Left ventricle myocardium superior (tissue), 1 donor: ENCODE measurements around the gene SNAP47. TPM values are rescaled to one million over a fixed set of nuclear protein-coding genes. Genes with fewer than 3 reads are reported as not detected.

Experiments used
- ATAC-seq: fragments of 200-7000 bp; cut with Tn5 transposase; one replicate; pipeline ENCODE4 v1.9.1; 2020; ENCODE audit warnings: mild to moderate bottlenecking, moderate library complexity
- DNase-seq: peaks from one replicate; pipeline ENCODE4 v3.0.0-alpha.2; 2020
- intact Hi-C: fragments of 100-400 bp; cut with micrococcal nuclease; formaldehyde crosslinking; loops from one replicate; pipeline ENCODE4 v1.11.0; 2022
- total RNA-seq: library from RNA; stranded (reverse); fragmentation: NEBNext Ultra II Directional; extraction: Animal tissue kit (Norgen Biotek cat#: 25700); gene quantifications from one replicate; pipeline ENCODE4 v1.2.1, GENCODE V29; 2021
- donor health status: DM: no; HTN: yes; CAD: no; lungs with severe emphysema.

SNAP47 gene
- total RNA-seq, 1 donor from 2014 or later = 36.4 TPM

DNA sequence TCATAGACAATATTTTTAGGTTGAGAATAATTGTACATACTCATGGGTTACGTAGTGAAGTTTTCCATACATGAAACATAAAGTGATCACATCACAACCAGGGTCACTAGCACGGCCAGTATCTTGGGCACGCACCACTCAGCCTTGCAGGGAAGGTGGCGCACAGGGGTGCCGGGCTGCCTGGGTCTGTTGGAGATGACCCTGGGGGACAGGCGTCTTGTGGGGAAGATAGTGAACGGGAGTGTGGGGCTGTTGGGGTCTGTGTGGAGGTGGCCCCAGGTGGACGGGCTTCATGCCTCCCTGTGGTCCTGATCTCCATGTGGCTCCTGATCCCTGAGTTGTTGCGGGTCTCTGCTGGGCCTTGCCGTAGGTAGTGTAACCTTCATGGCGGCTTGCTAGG, 41.9 kb downstream of the SNAP47 start:
- ATAC-seq (no peak), DNase-seq (no peak)
- intact Hi-C loops = no loop called here

DNA sequence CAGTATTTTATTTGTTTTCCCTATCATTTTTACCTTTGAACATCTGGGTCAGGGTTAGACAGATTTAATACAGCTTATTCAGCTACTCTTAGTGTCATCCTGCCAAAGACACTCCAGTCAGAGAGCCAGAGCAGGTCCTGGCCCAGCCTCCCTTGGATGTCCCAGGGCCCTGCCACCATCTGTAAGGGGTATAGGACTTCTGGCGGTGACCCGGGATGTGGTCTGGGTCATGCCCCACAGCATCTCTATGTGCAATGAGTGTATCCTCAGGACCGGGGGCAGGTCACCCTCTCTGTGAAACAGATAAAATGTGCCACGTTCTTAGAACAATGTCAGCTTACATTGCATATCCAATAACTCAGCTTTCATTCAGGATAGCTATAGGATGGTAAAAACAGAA, 42.4 kb downstream of the SNAP47 start:
- DNase-seq (no peak), ATAC-seq (no peak)
- intact Hi-C loops = no loop called here

DNA sequence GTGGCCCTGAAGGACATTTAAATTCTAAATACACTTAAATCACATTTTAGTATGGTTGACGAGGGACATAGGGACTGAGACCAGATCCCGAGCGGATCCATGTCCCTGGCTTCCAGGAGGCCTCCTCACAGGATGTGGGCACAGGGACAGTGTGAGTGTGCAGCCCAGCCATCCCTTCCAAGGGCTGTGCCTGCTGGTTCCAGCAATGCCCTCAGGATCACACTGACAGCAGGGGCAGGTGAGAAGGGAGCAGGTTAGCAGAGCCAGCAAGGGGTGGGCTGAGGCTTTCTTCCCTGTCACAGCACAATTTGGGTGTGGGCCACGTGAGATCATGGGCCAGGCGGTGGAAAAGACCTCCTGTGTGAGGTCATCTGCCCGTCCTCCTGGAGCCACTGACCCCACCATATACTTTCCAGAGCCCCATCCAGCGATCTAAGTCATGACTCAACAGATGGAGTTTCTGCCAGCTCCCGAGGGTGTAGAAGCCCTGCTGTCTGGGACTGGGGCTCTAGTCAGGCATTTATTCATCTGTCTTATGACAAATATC, 43.2 kb downstream of the SNAP47 start:
- ATAC-seq = no peak
- no peak for DNase-seq

DNA sequence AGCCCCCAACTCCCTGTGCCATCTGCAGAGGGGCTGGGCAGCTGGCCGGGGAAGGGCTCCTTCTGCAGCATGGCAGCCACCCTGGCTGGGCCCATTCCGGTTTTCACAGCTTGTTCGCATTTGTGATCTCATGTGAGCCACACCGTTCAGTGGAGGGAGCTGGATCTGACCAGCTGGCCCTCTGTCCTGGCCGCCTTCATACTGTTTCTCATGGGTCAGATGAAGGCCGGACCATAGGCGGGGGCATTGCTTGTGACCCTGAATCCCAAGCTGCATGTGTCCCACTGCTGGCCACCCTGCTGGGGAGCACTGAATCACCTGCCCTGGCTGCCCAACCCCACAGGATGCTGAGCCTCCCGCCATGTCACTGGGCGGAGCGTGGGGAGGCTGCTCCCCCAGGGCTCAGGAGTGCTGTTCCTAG, 43.8 kb downstream of the SNAP47 start:
- no peak for DNase-seq

More for the DNA sequence above, 43.2 kb downstream of the SNAP47 start:
- intact Hi-C loops = no loop called here

DNA sequence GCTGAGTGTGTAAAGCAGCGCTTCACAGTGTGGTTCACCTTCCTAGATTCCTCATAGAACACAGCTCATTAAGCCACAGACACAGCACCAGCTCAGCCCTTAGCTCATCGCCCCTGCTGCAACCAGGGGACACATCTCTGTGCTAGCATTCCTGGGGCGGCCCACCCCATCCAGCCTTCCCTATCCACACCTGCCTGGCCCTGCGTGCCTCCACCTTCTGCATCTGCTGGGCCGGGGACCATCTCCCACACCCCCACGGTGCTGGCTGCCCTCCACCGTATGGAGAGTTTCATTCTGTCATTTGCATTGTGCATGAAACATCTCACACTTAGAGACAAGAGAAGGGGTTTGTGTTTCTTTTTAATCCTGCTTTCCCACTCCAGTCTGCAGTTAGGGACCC, 44.5 kb downstream of the SNAP47 start:
- intact Hi-C loops = no loop called here
- no peak for DNase-seq
- peak; percentile 5 for ATAC-seq

More for the DNA sequence above, 43.8 kb downstream of the SNAP47 start:
- ATAC-seq = no peak
- intact Hi-C loops = no loop called here

DNA sequence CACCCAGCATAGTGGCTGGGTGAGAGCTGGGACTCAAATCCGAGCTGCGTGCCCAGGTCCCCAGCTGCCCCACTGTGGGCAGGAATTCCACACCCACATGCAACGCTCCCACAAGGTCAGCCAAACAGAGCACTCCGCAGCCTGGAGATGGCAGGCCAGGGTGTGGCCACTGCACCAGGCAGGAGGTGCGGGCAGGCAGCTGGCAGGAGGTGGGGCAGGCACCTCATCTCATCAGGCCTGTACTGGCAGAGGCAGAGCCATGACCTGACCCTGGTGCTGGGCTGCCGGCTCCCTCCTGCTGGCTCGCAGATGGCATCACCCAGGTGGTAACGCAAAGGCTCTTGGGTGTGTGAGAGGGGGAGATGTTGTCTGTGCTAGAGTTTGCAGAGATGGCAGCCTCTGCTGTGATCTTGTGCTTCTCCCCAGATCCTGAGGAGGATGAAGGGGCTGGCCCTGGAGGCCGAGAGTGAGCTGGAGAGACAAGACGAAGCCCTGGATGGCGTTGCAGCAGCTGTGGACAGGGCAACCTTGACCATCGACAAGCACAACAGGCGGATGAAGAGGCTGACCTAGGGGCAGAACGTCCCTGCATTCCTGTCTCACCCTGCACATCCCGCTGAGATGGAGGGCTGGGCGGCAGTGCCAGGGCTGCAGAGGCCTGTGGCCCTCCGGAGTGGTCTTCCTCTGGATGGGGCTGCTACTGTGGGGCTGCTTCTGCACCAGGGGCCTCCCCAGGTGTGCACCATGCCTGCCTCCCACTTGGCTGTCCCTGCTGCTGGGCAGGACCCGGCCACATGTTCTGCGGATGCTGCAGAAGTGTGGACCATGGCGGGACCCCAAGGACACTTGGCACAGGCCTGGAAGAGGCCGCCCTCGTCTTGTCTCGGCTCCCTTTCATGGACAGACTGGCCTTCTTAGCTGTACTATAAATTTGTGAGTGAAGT, 45.1 kb downstream of the SNAP47 start:
- DNase-seq (peak; percentile 69), ATAC-seq (peak; percentile 89)
- intact Hi-C loops = no loop called here

DNA sequence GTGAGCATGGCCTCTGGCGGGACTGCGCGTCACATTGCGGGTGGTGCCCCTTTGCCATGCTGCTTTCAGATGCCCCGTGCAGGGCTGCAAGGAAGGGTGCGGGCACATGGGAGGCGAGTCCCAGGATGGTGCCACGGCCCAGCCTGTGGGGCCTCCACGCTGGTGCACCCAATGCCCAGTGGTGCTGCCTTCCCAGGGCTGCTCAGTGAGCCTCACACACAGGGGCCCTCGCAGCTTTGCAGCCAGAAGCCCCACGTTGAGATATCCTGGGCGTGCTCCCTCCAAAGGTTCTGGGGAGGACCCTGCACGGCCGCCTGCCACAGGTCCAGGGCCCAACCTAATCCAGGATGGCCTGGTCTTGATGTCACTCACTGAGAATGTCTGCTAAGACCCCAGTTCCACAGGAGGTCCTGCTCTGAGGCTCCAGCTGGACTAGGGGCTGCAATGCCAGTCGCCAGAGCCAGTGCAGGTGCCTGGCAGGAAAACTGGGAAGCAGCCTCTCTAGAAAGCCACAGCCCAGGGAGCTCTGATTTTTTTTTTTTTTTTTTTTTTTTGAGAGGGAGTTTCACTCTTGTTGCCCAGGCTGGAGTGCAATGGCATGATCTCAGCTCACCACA, 46.2 kb downstream of the SNAP47 start:
- ATAC-seq (no peak), DNase-seq (no peak)
- intact Hi-C loops = no loop called here

DNA sequence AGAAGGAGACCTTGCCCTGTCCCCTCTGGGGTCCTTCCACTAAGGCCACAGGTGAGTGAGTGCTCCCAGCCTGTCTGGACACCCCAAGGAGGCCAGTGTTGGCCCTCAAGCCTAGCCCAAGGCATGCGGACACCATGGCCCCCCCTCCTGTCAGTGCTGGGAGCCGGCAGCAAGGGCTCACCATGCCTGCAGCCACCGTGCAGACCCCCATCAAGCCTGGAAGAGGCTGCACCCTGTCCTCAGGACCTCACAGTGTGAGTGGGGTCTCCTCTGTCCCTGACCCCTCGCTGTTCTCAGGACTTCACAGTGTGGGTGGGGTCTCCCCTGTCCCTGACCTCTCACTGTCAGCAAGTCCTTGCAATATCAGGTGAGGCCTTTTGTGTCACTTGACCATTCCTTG, 47.0 kb downstream of the SNAP47 start:
- DNase-seq (no peak), ATAC-seq (no peak)
- intact Hi-C loops = no loop called here

DNA sequence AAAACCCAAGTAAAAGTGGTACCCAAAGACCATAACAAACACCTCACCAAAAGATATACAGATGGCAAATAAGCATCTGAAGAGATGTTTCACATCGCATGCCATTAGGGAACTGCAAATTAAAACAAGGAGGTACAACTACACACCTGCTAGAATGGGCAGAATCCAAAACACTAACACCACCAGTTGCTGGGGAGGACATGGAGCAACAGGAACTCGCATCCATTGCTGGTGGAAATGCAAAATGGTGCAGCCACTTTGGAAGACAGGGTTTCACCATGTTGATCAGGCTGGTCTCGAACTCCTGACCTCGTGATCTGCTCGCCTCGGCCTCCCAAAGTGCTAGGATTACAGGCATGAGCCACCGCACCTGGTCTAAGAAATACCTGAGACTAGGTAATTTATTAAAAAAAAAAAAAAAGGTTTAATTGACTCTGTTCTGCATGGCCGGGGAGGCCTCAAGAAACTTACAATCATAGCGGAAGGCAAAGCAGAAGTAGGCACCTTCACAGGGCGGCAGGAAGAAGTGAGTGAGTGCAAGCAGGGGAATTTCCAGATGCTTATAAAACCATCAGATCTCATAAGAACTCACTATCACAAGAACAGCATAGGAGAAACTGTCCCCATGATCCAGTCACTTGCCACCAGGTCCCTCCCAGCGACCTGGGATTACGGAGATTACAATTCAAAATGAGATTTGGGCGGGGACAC, 50.0 kb downstream of the SNAP47 start:
- DNase-seq (no peak), ATAC-seq (no peak)
- intact Hi-C loops = no loop called here

DNA sequence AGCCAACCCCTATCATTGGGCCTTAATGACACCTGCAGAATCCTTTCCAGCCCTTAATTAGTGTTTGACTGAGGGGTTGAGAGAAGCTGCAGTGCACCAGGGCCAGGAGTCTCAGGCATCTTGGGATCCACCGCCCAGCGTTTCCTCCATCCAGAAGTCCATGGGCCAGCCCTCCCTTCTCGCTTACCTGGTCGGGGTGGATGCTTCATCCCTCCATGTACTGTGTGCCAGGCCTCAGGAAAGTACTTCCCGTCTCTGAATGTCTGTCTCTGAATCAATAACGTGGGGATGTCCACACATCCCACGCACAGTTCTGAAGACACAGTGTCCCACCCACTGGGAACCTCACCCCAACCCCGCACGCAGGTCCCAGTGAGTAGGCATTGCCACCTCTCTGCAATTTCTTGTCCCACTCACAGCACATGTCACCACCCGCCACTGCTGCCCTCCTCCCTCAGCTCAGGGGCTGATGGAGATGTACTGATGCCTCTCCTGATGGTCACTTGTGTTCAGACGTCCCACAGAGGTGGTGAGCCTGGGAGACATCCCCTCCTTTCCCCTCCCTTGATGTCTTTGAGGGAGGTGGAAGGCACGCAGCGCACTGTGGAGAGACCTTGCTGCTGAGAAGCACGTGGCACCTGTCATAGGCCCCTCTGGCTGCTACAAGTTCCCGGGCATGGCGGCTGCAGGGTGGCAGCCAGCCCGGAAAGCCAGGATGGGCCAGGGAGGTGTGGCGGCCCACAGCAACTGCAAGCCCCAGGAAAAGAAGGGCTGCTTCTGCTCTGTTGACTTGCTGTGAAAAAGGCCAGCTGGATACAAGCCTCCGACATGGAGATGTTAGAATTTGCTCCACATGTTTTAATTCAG, 50.8 kb downstream of the SNAP47 start:
- no peak for DNase-seq
- no peak for ATAC-seq
- intact Hi-C loops = no loop called here

DNA sequence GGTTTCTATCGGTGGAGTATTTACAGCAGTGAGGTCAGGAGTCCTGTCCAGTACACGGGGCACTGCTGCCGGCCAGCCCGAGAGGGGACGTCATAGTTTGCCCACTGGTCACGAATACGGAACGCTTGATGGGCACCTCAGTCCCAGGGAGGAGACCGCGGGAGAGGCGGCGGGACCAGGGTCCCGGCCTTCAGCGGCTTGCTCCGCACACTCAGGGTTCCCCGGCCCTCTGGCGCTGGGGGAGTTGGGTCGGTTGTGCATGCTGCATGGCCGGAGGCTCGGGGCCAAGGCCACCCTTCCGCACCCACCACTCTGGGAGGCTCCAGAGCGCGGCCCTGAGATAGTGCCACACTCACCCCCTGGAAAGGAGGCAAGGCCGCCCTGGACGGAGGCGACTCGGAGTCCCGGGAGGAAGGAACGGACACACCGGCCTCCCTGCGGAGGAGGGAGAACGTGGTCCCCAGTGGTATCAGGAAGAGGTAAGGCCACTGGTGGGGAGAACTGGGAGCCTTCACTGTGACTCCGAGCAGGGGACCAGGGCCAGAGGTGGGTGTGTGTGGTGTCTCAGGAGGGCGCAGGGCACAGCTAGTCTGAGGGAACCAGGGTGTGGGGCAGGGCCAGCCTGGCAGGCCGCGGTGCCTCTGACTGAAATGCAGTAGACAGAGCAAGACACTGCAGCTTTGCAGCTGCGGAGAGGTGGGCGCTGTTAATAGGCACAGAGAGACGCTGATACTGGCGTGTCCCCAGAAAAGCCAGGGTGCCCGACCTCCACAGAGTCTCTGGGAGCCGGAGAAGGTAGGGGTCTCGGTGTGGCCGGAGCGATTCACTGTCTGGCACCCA, 51.7 kb downstream of the SNAP47 start:
- ATAC-seq (peak; percentile 23), DNase-seq (peak; percentile 51)
- intact Hi-C loops = no loop called here

DNA sequence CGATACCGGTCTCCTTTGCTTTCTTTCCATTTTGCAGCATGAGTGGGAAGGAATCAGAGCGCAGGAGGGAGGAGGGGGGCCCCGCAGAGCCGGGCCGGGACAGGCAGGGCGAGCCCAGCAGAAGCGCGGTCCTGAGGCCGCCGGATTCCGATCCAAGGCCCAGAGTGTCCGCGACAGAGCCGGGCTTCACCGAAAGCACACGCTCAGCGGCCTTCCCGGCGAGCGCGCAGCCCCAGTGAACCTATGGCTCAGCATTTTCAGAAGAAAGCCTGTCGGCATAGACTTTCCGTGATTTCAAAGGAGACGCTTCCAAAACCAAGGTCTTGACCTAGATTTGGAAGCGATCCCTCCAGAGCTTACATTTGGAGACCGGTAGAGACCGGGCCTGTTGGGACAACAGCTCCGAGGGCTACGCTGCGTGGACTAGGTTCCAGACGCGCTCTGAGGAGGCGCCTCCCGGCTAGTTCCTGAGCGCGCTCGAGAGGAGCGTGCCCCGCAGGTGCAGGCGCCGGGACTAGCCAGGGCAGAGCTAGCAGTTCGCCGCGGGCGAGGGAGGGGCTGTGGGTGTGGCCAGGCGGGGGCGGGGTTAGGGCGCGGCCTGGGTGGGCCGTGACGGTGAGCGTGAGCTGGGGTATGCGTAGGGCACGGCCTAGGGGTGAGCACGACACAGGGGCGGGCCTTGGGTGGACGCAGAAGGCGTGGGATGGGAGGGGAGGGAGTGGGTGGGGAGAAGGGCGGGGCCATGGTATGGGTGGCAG, 52.5 kb downstream of the SNAP47 start:
- ATAC-seq = peak; percentile 93
- intact Hi-C loops = no loop called here
- peak; percentile 96 for DNase-seq

DNA sequence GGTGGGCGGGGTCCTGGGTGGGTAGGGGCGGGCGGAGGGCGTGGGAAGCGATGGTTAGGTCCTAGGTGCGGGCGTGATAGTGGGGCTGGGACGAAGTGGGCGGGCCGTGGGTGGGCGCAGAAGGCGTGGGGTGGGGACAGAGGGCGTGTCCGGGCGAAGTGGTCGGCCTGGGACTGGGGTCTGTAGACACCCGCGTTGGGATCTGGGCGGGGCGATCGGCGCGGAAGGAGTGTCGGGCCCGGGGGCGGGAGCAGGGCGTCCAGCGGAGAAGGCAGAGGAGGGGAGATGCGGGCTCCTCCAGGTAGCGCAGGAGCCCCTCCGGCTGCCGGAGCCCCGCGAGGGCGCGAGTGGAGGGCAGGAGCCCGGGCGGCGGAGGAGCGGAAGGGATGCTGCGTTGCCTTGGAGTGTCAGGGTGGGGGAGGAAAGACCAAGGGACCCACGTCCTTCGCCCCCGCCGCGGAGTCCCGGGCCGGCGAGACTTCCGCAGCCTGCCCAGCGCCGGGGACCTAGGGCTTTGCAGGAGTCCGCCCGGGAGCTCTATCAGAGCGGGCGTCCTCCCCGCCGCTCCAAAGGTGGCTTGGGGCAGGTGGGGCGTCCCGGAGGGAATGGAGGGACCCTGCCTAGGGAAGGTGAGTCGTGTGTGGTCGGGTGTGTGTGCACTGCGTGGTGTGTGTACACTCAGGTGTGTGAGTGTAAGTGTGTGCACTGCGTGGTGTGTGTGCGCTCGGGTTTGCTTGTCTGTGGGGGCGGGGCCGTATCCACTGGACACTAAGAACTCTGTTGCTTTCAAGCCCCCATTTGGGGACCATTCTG, 53.2 kb downstream of the SNAP47 start:
- DNase-seq (peak; percentile 85), ATAC-seq (peak; percentile 70)
- intact Hi-C loops = no loop called here

DNA sequence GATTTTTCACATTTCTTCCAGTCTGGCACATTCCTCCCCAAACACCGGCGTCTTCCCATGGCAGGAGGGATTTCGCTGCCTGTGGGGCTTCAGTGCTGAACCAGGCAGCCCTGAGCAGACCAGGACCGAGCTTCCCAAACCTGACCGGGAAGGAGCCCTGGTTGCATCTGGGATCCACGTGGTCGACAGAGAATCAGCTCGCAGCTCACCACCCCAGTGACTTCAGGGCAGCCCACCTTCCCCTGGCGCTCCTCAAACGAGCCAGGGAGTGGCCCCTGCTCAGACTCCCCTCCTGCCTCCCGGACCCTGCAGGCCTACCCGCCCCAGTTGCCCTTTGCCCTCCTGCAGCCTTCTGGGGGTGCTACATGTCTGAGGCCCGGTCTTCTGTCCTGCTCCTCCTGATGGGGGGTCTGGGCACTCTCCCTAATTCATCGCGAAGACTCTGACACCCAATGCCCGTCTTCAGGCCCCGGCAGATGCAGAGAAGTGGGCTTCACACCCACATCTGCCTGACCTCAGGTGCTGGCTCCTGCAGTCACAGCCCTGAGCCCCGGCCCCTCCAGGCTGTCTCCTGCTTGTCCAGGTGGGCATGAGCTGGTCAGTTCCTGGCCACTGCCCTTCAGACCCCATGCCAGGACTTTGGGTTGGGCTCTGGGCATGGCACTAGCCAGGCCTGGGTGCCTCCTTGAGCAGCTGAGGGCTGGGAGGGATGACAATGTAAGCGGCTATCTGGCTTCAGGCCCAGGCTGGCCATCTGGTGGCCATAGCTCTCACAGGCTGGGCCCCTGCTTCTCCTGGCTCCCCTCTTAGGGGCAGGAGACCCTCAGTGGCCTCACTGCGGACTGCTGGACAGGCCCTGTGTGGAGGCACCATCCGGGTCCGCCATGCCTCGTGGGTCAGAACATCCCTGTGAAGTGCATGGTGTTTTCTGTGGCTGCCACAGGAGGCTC, 54.1 kb downstream of the SNAP47 start:
- intact Hi-C loops = no loop called here
- ATAC-seq (no peak), DNase-seq (no peak)

DNA sequence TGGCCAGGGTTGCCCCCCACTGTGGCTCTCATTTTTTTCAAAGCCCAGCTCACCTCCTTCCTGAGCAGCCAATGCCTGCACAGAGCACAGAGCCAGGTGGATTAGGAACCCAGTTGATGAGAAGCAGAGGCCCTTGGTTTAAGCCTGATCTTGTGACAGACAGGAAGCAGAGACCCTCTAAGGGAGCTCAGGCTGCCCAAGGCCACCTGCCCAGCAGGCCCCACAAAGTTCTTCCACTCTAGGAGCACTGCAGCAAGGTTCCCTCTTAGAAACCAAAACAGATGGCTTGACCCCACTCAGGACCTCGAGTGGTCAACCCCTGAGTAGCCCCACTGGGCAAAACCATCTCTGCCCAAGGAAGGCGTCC, 54.8 kb downstream of the SNAP47 start:
- intact Hi-C loops = no loop called here
- ATAC-seq (no peak), DNase-seq (no peak)
